Measurements from ENCODE around the gene VWA8.

VWA8 gene

DNA sequence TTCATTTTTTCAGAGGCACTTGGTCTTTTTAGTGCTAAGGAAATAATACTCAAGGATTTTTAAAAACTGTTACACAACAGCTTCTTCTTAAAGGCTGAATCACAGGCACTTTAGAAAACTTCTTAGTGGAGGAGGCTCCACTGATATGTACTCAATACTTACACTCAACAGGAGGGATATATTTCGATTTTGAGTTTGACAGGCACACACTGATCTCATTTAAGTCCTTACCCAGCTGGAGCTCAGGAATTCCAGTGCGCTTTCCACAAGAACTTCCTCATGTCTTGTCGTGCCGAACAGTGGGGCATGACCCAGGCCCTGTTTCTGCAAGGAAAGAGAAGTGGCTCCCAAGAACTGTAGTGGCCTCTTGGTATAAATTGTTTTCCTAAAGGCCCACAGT is 399.7 kb downstream of the VWA8 start:
- Mint-ChIP-seq H3K27ac (no peak overlapping the region), H3K4me3 (no peak overlapping the region)

DNA sequence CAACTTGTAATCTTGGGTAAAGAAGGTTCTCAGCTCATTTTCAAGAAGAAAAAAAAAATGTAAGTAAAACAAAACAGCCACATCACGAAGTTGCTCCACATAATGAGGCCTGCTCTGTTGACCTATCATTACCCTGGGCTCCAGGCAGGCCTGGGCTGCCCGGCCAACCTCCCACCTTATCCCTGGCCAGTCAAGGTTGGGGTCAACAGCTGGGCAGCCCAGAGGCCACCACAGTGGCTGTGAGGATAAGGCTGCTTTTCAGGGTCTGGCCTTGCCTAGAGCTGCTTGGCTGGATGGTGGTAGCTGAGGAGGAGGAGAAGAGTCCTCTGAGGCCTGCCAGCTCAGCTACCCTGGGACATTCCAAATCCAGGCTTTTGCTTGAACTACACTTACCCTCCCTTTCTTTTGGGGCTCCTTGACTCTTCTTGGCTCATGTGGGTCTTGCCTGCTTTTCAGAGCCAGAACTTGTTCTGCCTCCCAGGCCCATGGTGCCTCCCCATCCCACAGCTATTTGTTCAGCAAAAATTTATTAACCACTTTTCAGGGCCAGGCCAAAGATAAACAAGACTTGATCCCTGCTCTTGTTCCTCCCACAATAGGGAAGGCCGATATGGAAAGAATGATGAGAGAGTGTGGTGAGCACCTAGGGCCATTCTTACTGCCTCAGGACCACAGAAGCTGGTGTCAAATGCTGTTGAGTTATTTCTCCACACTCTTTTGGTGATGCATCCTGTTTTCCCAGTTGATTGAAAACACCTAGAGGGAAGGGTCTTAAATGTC is 401.9 kb downstream of the VWA8 start:
- no peak overlapping the region for H3K27ac Mint-ChIP-seq
- CTCF ChIA-PET = no interaction called here
- peaks cover 3% of the 10 kb centered on the region for H3K27me3 Mint-ChIP-seq
- no peak overlapping the region for H3K4me3 Mint-ChIP-seq
- no peak for DNase-seq
- no peaks in the 10 kb centered on the region for H3K36me3 Mint-ChIP-seq
- peaks cover 10% of the 10 kb centered on the region for H3K4me1 Mint-ChIP-seq
- no peaks in the 10 kb centered on the region for H3K9me3 Mint-ChIP-seq

More for the DNA sequence above, 399.7 kb downstream of the VWA8 start:
- DNase-seq = no peak
- CTCF ChIA-PET = interaction anchor here (1.5 to 1.6 kb wide), 2 partner anchors 13 to 101 kb away, joined by 4 to 5 read pairs; no protein-coding TSS in a partner anchor
- Mint-ChIP-seq H3K27me3 (no peaks in the 10 kb centered on the region), H3K4me1 (peaks cover 7% of the 10 kb centered on the region), H3K9me3 (no peaks in the 10 kb centered on the region), H3K36me3 (peaks cover 2% of the 10 kb centered on the region)

DNA sequence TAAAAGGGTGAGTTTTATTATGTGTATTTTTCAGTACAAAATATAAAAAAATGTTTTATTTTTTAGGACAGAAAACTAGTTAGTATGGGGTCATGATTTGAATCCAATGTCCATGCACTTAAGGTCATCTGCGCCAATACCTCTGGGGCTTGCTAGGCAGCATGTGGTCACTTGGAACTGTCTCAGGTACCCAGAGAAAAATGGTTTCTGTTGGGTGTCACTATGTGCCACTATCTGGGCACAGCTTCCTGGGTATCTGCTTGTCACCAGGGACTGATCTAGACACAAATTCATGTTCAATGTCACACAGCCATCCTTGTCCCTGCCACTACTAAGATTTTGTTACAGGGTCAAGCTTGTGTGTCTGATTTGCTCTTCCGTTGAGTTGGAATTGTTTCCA is 403.2 kb downstream of the VWA8 start:
- H3K36me3 Mint-ChIP-seq = no peaks in the 10 kb centered on the region
- H3K4me3 Mint-ChIP-seq = no peak overlapping the region
- CTCF ChIA-PET = no interaction called here
- DNase-seq = no peak
- H3K9me3 Mint-ChIP-seq = no peaks in the 10 kb centered on the region
- H3K27me3 Mint-ChIP-seq = peaks cover 3% of the 10 kb centered on the region
- H3K4me1 Mint-ChIP-seq = peaks cover 3% of the 10 kb centered on the region
- H3K27ac Mint-ChIP-seq = no peak overlapping the region

DNA sequence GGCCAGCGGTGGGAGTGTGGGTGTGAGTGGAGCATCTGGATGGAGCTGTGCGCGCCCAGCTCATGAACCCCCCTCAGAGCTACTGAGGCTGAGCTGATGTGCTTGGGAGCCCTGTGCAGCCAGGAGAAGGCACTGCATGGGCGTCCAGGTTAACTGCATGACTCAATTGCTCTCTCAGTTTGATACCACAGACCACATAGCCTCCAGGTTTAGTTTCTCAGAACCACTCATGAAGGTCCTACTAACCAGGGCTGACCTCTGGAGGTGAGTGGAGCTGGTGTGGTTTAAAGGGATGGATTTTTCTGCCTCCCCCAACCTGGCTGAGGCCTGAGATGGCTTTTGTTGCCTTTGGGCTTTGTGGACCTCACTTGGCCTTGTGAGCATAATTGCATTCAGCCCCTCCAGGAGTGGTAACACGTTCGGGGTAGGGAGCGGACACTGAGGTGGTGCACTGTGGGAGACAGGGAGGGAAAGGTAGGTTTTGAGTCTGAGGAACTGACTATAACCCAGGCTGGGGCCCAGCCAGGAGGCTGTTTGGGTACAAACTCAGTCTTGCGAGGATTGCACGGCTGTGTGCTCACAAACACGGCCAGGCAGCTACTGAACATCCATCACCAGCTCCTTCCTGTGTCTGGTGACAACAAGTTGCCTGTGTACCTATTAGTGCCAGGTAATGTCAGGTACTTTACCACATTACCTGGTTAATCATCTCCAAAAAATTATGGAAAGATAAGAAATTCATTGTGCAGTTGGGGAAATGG is 406.1 kb downstream of the VWA8 start:
- Mint-ChIP-seq H3K9me3 (no peaks in the 10 kb centered on the region), H3K4me1 (peaks cover 3% of the 10 kb centered on the region), H3K27me3 (peaks cover 3% of the 10 kb centered on the region), H3K4me3 (no peak overlapping the region), H3K27ac (no peak overlapping the region), H3K36me3 (no peaks in the 10 kb centered on the region)
- no peak for DNase-seq
- CTCF ChIA-PET = interaction anchor here (0.7 to 1.4 kb wide), 4 partner anchors 32 to 98 kb away, joined by 3 to 5 read pairs (median 4); no protein-coding TSS in a partner anchor

DNA sequence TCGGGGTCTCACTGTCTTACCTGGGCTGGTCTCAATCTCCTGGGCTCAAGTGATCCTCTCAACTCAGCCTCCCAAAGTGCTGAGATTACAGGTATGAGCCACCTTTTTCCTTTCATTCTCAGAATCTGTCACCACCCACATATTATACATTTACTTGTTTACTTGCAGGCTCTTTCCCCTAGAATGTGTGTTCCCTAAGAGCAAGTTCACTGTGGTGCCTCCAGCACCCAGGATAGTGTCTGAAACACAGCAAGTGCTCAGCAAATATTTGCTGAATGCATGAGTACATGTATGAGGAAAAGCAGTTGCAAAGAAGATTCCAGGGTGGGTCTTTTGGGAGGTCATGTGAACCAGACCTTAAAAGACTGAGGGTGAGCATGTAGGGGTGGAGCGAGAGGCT is 406.7 kb downstream of the VWA8 start:
- no peak overlapping the region for H3K4me3 Mint-ChIP-seq
- CTCF ChIA-PET = interaction anchor here (1.4 kb wide), 1 partner anchor 95 kb away, joined by 5 read pairs; no protein-coding TSS in a partner anchor
- no peaks in the 10 kb centered on the region for H3K36me3 Mint-ChIP-seq
- DNase-seq = no peak
- H3K9me3 Mint-ChIP-seq = no peaks in the 10 kb centered on the region
- H3K4me1 Mint-ChIP-seq = peaks cover 3% of the 10 kb centered on the region
- peaks cover 3% of the 10 kb centered on the region for H3K27me3 Mint-ChIP-seq
- H3K27ac Mint-ChIP-seq = no peak overlapping the region

DNA sequence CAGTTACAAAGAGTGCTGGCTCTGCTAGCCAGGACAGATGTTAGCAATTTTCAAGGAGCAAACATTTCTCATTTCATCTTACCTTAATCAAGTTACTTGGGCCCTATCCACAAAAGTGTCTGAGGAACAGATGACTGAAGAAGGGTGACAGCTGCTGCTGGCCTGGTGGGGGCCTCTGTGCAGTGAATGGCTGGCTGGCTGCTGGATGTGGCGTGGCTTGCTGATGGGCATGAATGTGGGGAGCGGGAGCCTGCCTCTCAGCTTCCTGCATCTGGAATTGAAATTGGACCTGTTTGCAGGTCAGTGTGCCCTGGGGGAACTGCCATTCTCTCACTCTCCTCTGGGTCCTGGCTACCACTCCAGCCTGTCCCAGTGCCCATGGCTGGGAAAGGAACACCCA is 408.9 kb downstream of the VWA8 start:
- H3K27me3 Mint-ChIP-seq = peaks cover 3% of the 10 kb centered on the region
- CTCF ChIA-PET = no interaction called here
- peaks cover 3% of the 10 kb centered on the region for H3K4me1 Mint-ChIP-seq
- no peaks in the 10 kb centered on the region for H3K9me3 Mint-ChIP-seq
- H3K27ac Mint-ChIP-seq = no peak overlapping the region
- no peak for DNase-seq
- no peaks in the 10 kb centered on the region for H3K36me3 Mint-ChIP-seq
- H3K4me3 Mint-ChIP-seq = no peak overlapping the region

- H3K36me3 Mint-ChIP-seq = no peaks in the 10 kb centered on the region
- H3K9me3 Mint-ChIP-seq = no peaks in the 10 kb centered on the region
- CTCF ChIA-PET = no interaction called here
- H3K27ac Mint-ChIP-seq = no peak overlapping the region
- DNase-seq = no peak
- peaks cover 3% of the 10 kb centered on the region for H3K27me3 Mint-ChIP-seq
- H3K4me1 Mint-ChIP-seq = peaks cover 7% of the 10 kb centered on the region
- no peak overlapping the region for H3K4me3 Mint-ChIP-seq
Observed at GRCh38 chr13:41550276-41550675, 410.6 kb downstream of the VWA8 start.

- H3K27ac Mint-ChIP-seq = no peak overlapping the region
- H3K36me3 Mint-ChIP-seq = no peaks in the 10 kb centered on the region
- no peak for DNase-seq
- H3K27me3 Mint-ChIP-seq = no peaks in the 10 kb centered on the region
- H3K4me3 Mint-ChIP-seq = no peak overlapping the region
- H3K4me1 Mint-ChIP-seq = peaks cover 7% of the 10 kb centered on the region
- CTCF ChIA-PET = no interaction called here
- no peaks in the 10 kb centered on the region for H3K9me3 Mint-ChIP-seq
Observed at GRCh38 chr13:41549491-41549890, 411.4 kb downstream of the VWA8 start.

GRCh38 chr13:41548910-41549309 is 412.0 kb downstream of the VWA8 start:
- DNase-seq = no peak
- CTCF ChIA-PET = interaction anchor here (1.5 kb wide), 1 partner anchor 11 kb away, joined by 4 read pairs; no protein-coding TSS in a partner anchor
- H3K4me1 Mint-ChIP-seq = peaks cover 3% of the 10 kb centered on the region

DNA sequence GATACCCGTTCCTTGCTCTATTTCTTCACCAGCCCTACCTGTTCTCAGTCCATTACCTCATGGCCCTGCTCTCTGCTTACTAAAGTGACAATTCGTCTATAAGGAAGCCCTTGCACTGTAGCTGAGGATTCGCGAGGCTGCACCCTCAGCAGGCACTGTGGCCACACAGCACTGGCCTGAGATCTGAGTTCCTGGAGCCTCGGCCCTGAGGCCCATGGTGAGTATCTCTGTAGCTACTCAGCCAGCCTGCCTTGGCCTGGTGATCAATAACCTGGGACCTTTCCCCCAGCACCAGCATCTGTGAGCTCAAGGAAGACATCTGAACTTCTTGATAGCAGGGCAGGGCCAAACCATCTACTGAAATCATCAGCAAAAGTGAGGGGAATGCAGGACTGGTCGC is 412.9 kb downstream of the VWA8 start:
- H3K4me1 Mint-ChIP-seq = peaks cover 3% of the 10 kb centered on the region
- H3K27ac Mint-ChIP-seq = no peak overlapping the region
- no peak overlapping the region for H3K4me3 Mint-ChIP-seq
- H3K36me3 Mint-ChIP-seq = peaks cover 2% of the 10 kb centered on the region
- no peak for DNase-seq
- H3K27me3 Mint-ChIP-seq = no peaks in the 10 kb centered on the region
- peaks cover 10% of the 10 kb centered on the region for H3K9me3 Mint-ChIP-seq
- CTCF ChIA-PET = interaction anchor here (1.5 kb wide), 1 partner anchor 12 kb away, joined by 4 read pairs; no protein-coding TSS in a partner anchor

More at GRCh38 chr13:41548910-41549309, 412.0 kb downstream of the VWA8 start:
- no peak overlapping the region for H3K27ac Mint-ChIP-seq
- no peak overlapping the region for H3K4me3 Mint-ChIP-seq
- no peaks in the 10 kb centered on the region for H3K36me3 Mint-ChIP-seq
- peaks cover 3% of the 10 kb centered on the region for H3K9me3 Mint-ChIP-seq
- H3K27me3 Mint-ChIP-seq = no peaks in the 10 kb centered on the region

DNA sequence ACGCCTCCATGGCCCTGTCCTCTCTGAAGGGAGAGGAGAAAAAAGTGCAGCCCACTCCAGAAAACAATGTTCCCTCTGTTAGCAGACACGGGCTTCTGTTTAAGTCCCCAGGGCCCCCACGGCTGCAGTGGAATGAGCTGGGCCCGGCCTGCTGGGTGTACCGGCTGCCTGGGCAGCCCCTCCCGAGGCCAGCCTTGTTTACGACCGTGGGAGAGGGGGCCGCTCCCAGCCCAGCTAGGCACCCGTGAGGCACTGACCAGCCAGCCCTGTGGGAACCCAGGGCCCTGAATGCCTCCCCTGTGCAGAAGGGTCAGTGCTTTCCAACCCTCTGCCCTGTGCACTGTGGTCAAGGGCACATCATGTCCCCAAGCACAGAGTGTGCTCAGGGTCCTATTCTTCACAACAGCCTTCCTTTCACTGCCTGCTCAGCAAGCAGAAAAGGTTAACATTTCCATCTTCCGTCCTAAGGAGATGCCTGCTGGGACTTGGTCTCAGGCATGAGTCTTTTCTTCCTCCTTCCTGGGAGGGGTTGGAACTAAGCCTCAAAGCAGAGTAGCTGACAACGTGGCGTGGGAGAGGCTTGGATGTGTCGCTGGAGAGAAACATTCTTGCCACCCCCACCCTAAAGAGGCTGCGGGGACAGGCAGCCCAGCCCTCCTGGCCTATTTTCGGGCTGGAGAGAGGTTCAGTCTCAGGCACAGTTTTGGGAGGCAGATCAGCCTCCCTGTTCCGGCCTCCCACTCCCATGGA is 413.5 kb downstream of the VWA8 start:
- H3K4me1 Mint-ChIP-seq = peaks cover 3% of the 10 kb centered on the region
- H3K36me3 Mint-ChIP-seq = peaks cover 2% of the 10 kb centered on the region
- H3K9me3 Mint-ChIP-seq = peaks cover 14% of the 10 kb centered on the region
- H3K27me3 Mint-ChIP-seq = no peaks in the 10 kb centered on the region
- DNase-seq = no peak
- CTCF ChIA-PET = interaction anchor here (1.4 to 1.5 kb wide), 2 partner anchors 13 to 87 kb away, joined by 4 to 5 read pairs; no protein-coding TSS in a partner anchor
- H3K27ac Mint-ChIP-seq = no peak overlapping the region
- H3K4me3 Mint-ChIP-seq = no peak overlapping the region

- no peak for DNase-seq
- H3K4me3 Mint-ChIP-seq = no peak overlapping the region
- CTCF ChIA-PET = interaction anchor here (1.4 kb wide), 1 partner anchor 86 kb away, joined by 5 read pairs; no protein-coding TSS in a partner anchor
- no peaks in the 10 kb centered on the region for H3K27me3 Mint-ChIP-seq
- H3K9me3 Mint-ChIP-seq = peaks cover 16% of the 10 kb centered on the region
- no peak overlapping the region for H3K27ac Mint-ChIP-seq
- H3K4me1 Mint-ChIP-seq = peaks cover 3% of the 10 kb centered on the region
- H3K36me3 Mint-ChIP-seq = peaks cover 2% of the 10 kb centered on the region
Observed at GRCh38 chr13:41546372-41547190, 414.3 kb downstream of the VWA8 start.

DNA sequence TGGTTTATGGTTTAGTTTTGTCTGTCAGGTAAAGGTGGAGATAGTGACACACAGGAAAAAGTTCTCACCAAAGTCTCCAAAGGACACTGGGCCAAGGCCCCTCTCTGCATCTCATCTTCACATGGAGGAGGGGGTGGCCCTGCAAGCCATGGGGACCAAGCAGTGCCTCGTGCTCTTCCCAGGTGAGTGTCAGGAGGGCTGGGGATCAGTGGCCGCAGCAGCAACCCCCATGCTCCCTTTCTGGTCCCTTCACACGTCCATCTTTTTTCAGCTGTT is 415.5 kb downstream of the VWA8 start:
- Mint-ChIP-seq H3K27ac (no peak overlapping the region), H3K4me1 (peaks cover 13% of the 10 kb centered on the region), H3K36me3 (peaks cover 7% of the 10 kb centered on the region), H3K27me3 (no peaks in the 10 kb centered on the region), H3K9me3 (peaks cover 20% of the 10 kb centered on the region), H3K4me3 (no peak overlapping the region)
- CTCF ChIA-PET = no interaction called here
- no peak for DNase-seq

Data from activated naive CD4-positive, alpha-beta T cell treated with anti-CD3 and anti-CD28 coated beads, Interleukin-2, amount 10 ng/mL, durations not matched to agents 7 days and 5 days (primary cell).